Nephron progenitor cell (in vitro differentiated cells): ENCODE data around the gene PLCD1.
A peak's percentile ranks its signal among the peaks of the same experiment; 100 is the strongest.

Experiments used
- DNase-seq: peaks from one replicate; pipeline ENCODE4 v3.0.0; 2021
- H3K27ac Mint-ChIP-seq: 2 replicates; pipeline ENCODE4 v1.8.0; 2021; ENCODE audit warnings: mild to moderate bottlenecking, moderate library complexity, mixed read lengths
- H3K27me3 Mint-ChIP-seq: 2 replicates; pipeline ENCODE4 v1.8.0; 2021; ENCODE audit warnings: mild to moderate bottlenecking, low read depth, mixed read lengths; ENCODE audit not compliant: poor library complexity
- H3K36me3 Mint-ChIP-seq: 2 replicates; pipeline ENCODE4 v1.8.0; 2021; ENCODE audit warnings: low read depth, mixed read lengths
- H3K4me1 Mint-ChIP-seq: 2 replicates; pipeline ENCODE4 v1.8.0; 2021; ENCODE audit warnings: mixed read lengths
- H3K4me3 Mint-ChIP-seq: 2 replicates; pipeline ENCODE4 v1.8.0; 2021; ENCODE audit warnings: mild to moderate bottlenecking, moderate library complexity, mixed read lengths
- H3K9me3 Mint-ChIP-seq: 2 replicates; pipeline ENCODE4 v1.8.0; 2021; ENCODE audit warnings: mild to moderate bottlenecking, moderate library complexity, mixed read lengths
- TF ChIP-seq, protein P1 (sequence below): fragments of 200-600 bp; sonication (generic); IDR thresholded peaks from 2 replicates; pipeline ENCODE4 v1.5.0; 2021; ENCODE audit warnings: antibody characterized with exemption

PLCD1 gene

DNA sequence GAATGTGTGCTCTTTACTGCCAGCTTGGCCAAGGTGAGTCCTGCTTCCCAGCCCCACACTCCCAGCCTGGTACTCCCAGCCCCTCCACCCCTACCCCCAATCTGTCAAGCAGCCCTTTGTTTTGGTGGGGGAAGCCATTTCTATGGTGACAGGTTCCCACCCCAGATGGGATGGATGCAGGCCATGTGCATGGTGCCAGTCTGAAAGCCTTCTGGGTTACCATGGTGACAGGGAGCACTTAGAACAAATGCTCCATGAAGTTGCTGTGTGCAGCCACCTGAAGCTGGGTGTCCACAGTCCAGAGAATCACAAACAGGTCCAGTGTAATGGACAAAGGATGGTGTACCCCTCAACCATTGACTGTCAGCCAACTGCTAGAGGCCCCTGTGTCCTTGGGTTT lies 58.0 kb downstream of the PLCD1 start:
- TF ChIP-seq, protein P1, sequence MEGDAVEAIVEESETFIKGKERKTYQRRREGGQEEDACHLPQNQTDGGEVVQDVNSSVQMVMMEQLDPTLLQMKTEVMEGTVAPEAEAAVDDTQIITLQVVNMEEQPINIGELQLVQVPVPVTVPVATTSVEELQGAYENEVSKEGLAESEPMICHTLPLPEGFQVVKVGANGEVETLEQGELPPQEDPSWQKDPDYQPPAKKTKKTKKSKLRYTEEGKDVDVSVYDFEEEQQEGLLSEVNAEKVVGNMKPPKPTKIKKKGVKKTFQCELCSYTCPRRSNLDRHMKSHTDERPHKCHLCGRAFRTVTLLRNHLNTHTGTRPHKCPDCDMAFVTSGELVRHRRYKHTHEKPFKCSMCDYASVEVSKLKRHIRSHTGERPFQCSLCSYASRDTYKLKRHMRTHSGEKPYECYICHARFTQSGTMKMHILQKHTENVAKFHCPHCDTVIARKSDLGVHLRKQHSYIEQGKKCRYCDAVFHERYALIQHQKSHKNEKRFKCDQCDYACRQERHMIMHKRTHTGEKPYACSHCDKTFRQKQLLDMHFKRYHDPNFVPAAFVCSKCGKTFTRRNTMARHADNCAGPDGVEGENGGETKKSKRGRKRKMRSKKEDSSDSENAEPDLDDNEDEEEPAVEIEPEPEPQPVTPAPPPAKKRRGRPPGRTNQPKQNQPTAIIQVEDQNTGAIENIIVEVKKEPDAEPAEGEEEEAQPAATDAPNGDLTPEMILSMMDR: no peak
- no peak overlapping the region for H3K27ac Mint-ChIP-seq
- no peak for DNase-seq
- peaks cover 7% of the 10 kb centered on the region for H3K27me3 Mint-ChIP-seq
- no peak overlapping the region for H3K4me3 Mint-ChIP-seq
- no peaks in the 10 kb centered on the region for H3K9me3 Mint-ChIP-seq
- H3K36me3 Mint-ChIP-seq: peaks cover 37% of the 10 kb centered on the region
- H3K4me1 Mint-ChIP-seq: no peaks in the 10 kb centered on the region

DNA sequence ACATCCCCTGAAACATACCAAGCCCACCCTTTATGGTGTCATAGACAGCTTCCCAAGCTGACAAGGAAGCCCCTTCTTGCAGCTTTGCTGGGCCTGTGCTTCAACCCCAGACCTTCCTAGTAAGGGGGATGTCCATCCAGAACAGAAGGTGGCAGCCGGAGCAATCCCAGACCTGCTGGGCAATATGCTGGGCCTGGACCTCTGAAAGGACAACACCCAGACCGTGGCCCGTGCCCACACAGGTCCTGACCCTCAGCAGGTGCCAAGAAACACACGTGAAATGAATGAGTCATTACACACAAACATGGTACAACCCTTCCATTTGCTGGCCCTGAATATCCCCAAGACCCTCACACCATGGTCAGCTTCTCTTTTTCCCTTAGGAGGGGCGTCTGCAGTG lies 58.6 kb downstream of the PLCD1 start:
- no peaks in the 10 kb centered on the region for H3K9me3 Mint-ChIP-seq
- peaks cover 2% of the 10 kb centered on the region for H3K27me3 Mint-ChIP-seq
- peaks cover 31% of the 10 kb centered on the region for H3K36me3 Mint-ChIP-seq
- no peaks in the 10 kb centered on the region for H3K4me1 Mint-ChIP-seq
- no peak for DNase-seq
- TF ChIP-seq, protein P1: no peak
- peak overlapping the region; percentile 81 for H3K27ac Mint-ChIP-seq
- no peak overlapping the region for H3K4me3 Mint-ChIP-seq

DNA sequence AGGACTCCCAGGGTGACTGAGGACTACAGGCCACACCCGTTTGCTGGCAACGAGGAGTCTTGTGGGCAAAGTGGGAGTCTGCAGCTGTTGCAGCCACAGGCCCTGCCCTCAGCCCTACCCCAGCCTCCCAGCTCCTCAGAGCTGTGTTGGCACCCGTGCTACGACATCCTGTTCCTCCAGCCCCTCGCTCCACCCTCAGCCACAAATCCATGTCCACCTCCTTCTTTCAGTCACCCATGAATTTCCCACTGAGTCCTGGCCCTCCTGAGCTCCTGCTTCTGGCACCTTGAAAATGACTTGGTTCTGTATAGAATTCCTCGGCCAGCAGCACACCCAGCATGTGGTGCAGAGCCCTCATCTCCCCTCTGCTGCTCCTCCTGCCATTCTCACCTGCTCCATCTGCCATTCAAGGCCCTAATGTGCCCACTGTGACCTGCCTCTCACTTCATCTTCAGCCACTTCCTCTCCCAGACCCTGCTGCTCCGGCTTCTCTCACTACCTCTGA lies 59.8 kb downstream of the PLCD1 start:
- Mint-ChIP-seq H3K27ac (peak overlapping the region; percentile 76), H3K27me3 (peaks cover 2% of the 10 kb centered on the region), H3K9me3 (no peaks in the 10 kb centered on the region), H3K4me1 (peaks cover 6% of the 10 kb centered on the region), H3K4me3 (no peak overlapping the region), H3K36me3 (peaks cover 28% of the 10 kb centered on the region)
- DNase-seq: no peak
- TF ChIP-seq, protein P1: no peak

DNA sequence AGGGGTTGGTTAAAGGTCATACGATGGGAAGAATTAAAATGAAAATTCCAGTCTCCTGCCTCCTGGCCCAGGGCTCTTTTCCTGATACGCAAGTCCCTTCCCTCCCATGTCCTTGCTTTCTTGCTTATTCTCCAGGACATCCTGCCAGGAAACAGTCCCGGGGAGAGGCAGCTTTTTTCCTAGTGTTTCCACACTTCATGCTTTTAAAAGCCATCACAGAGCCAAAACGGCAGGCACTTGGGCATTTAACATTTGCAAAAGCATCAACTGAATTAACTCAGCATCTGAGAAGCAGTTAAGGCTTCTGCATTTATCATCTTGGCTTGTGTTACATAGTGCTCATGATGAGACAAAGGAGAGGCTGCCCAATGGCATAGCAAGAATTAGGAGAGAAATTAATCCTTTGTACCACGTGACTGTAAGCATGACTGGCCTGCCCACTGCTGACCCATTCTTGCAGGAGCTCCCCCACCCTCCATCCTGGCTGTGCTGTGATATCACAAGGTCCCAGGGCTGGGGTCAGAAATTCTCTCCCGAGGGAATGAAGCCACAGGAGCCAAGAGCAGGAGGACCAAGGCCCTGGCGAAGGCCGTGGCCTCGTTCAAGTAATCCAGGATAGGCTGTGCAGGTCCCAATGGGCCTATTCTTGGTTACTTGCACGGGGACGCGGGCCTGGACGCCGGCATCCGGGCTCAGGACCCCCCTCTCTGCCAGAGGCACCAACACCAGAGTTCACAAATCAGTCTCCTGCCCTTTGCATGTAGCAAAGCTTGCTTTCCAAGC lies 60.4 kb downstream of the PLCD1 start:
- Mint-ChIP-seq H3K27me3 (peaks cover 2% of the 10 kb centered on the region), H3K4me1 (peaks cover 10% of the 10 kb centered on the region), H3K27ac (peak overlapping the region; percentile 67), H3K36me3 (peaks cover 30% of the 10 kb centered on the region), H3K4me3 (no peak overlapping the region), H3K9me3 (no peaks in the 10 kb centered on the region)
- DNase-seq: no peak
- TF ChIP-seq, protein P1: no peak

DNA sequence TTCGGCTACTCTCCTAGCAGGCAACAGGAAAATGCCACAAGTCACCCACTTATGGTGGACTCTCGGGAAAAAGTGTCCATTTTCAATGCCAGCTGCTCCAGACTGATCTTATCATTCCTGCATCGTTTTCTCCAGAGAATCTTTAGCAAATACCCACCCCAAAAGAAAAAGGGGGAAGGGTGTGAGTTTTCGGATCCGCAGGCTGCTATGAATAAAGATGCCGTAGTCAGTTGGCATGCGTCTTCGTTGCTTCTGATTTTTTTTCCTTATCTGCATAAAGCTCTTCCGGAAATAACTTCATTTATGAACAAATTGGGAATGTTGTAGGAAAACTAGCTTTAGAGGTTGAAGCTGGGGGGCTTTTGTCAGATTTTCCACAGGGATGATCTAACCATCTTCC lies 61.2 kb downstream of the PLCD1 start:
- no peak for DNase-seq
- peak overlapping the region; percentile 67 for H3K27ac Mint-ChIP-seq
- no peaks in the 10 kb centered on the region for H3K27me3 Mint-ChIP-seq
- no peak overlapping the region for H3K4me3 Mint-ChIP-seq
- TF ChIP-seq, protein P1: no peak
- H3K4me1 Mint-ChIP-seq: peaks cover 13% of the 10 kb centered on the region
- H3K36me3 Mint-ChIP-seq: peaks cover 25% of the 10 kb centered on the region
- H3K9me3 Mint-ChIP-seq: no peaks in the 10 kb centered on the region
